Measurements from ENCODE around the gene CA10. TPM values are rescaled to one million over a fixed set of nuclear protein-coding genes. Genes with fewer than 3 reads are reported as not detected.

Gene CA10
- total and polyA plus RNA-seq, 2 experiments from 2014 or later: 0.92 to 1.5 TPM

GRCh38 chr17:51833620-51834019 lies 324.9 kb downstream of the CA10 start (continued):
- TF ChIP-seq ZNF462 (CRISPR knock-in tag; IDR thresholded peaks at IDR 0.05) (no peak), ZNF331 (CRISPR knock-in tag; IDR thresholded peaks at IDR 0.05; ENCODE audit: low read depth) (no peak), NANOG (IDR thresholded peaks at IDR 0.05; ENCODE audit: borderline replicate concordance) (no peak), ZNF114 (CRISPR knock-in tag; IDR thresholded peaks at IDR 0.05) (no peak), STAT1 (IDR thresholded peaks at IDR 0.05; ENCODE audit: unreplicated experiment) (no peak), EZH2 (IDR thresholded peaks at IDR 0.05; ENCODE audit: low read depth, unreplicated experiment) (no peak), JUNB (IDR thresholded peaks at IDR 0.05; ENCODE audit: unreplicated experiment) (no peak), EZH2phosphoT487 (IDR thresholded peaks at IDR 0.05; ENCODE audit: unreplicated experiment) (no peak), CREB1 (CRISPR knock-in tag; IDR thresholded peaks at IDR 0.05; ENCODE audit: low read depth) (no peak), POLR2AphosphoS5 (IDR thresholded peaks at IDR 0.05; ENCODE audit: low read depth) (no peak)
- TF ChIP-seq, protein P1, sequence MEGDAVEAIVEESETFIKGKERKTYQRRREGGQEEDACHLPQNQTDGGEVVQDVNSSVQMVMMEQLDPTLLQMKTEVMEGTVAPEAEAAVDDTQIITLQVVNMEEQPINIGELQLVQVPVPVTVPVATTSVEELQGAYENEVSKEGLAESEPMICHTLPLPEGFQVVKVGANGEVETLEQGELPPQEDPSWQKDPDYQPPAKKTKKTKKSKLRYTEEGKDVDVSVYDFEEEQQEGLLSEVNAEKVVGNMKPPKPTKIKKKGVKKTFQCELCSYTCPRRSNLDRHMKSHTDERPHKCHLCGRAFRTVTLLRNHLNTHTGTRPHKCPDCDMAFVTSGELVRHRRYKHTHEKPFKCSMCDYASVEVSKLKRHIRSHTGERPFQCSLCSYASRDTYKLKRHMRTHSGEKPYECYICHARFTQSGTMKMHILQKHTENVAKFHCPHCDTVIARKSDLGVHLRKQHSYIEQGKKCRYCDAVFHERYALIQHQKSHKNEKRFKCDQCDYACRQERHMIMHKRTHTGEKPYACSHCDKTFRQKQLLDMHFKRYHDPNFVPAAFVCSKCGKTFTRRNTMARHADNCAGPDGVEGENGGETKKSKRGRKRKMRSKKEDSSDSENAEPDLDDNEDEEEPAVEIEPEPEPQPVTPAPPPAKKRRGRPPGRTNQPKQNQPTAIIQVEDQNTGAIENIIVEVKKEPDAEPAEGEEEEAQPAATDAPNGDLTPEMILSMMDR (conservative IDR thresholded peaks at IDR 0.05; ENCODE audit: low read depth in 2 of 2): no peak

All from GM23338 (cell line).